H9 (cell line): ENCODE results near the gene HARS1. TPM values are rescaled to one million over a fixed set of nuclear protein-coding genes. Genes with fewer than 3 reads are reported as not detected.
"Not testable (repeated sequence)": the region's sequence is repeated elsewhere in the genome, so short reads cannot be mapped to it uniquely, and the experiment has no call there.

Source experiments
- DNase-seq: peaks from one replicate; pipeline ENCODE4 v3.0.0-alpha.2; 2017
- H2AFZ ChIP-seq: one replicate; pipeline ENCODE4 v1.6.1; 2013; ENCODE audit warnings: mild to moderate bottlenecking, low read length, control low read depth, moderate library complexity
- H2AK5ac ChIP-seq: 2 replicates; pipeline ENCODE4 v1.6.1; 2013; ENCODE audit warnings: low read length, control low read depth, mixed read lengths; ENCODE audit not compliant: insufficient read length
- H2BK120ac ChIP-seq: one replicate; pipeline ENCODE4 v1.6.1; 2013; ENCODE audit warnings: low read depth, mild to moderate bottlenecking, low read length, control low read depth, inconsistent platforms; ENCODE audit not compliant: poor library complexity, severe bottlenecking
- H2BK12ac ChIP-seq: 2 replicates; pipeline ENCODE4 v1.6.1; 2013; ENCODE audit warnings: low read length, control low read depth, mixed read lengths, low read depth; ENCODE audit not compliant: insufficient read length
- H2BK15ac ChIP-seq: 2 replicates; pipeline ENCODE4 v1.6.1; 2013; ENCODE audit warnings: low read depth, low read length, control low read depth
- H2BK20ac ChIP-seq: one replicate; pipeline ENCODE4 v1.6.1; 2013; ENCODE audit warnings: low read depth, mild to moderate bottlenecking, low read length, control low read depth, inconsistent platforms; ENCODE audit not compliant: poor library complexity, severe bottlenecking
- H2BK5ac ChIP-seq: 2 replicates; pipeline ENCODE4 v1.6.1; 2013; ENCODE audit warnings: low read length, control low read depth, mixed read lengths; ENCODE audit not compliant: insufficient read length
- H3K14ac ChIP-seq: 2 replicates; pipeline ENCODE4 v1.6.1; 2013; ENCODE audit warnings: low read length, control low read depth; ENCODE audit not compliant: insufficient read depth
- H3K18ac ChIP-seq: 2 replicates; pipeline ENCODE4 v1.6.1; 2013; ENCODE audit warnings: low read depth, mild to moderate bottlenecking, mixed read lengths, low read length, control low read depth; ENCODE audit not compliant: insufficient read length
- H3K23ac ChIP-seq: 2 replicates; pipeline ENCODE4 v1.6.1; 2013; ENCODE audit warnings: low read length, control low read depth, mixed read lengths, low read depth; ENCODE audit not compliant: insufficient read length
- H3K23me2 ChIP-seq: 2 replicates; pipeline ENCODE4 v1.6.1; 2013; ENCODE audit warnings: low read depth, mild to moderate bottlenecking, mixed read lengths, low read length, control low read depth; ENCODE audit not compliant: insufficient read length, poor library complexity, severe bottlenecking
- H3K27ac ChIP-seq: 2 replicates; pipeline ENCODE4 v1.5.1; 2013; ENCODE audit warnings: low read length, control low read depth, mixed read lengths, low read depth; ENCODE audit not compliant: insufficient read length
- H3K27me3 ChIP-seq: 2 replicates; pipeline ENCODE4 v1.6.1; 2013; ENCODE audit warnings: low read length, control low read depth, inconsistent platforms; ENCODE audit not compliant: insufficient read depth
- H3K4ac ChIP-seq: 2 replicates; pipeline ENCODE4 v1.6.1; 2013; ENCODE audit warnings: low read depth, mild to moderate bottlenecking, control low read depth, inconsistent platforms, low read length, moderate library complexity
- H3K4me1 ChIP-seq: 2 replicates; pipeline ENCODE4 v1.6.1; 2013; ENCODE audit warnings: low read length, control low read depth, inconsistent platforms; ENCODE audit not compliant: insufficient read depth
- H3K4me2 ChIP-seq: 2 replicates; pipeline ENCODE4 v1.6.1; 2013; ENCODE audit warnings: low read length, control low read depth, mixed read lengths; ENCODE audit not compliant: insufficient read length, insufficient read depth
- H3K56ac ChIP-seq: 2 replicates; pipeline ENCODE4 v1.6.1; 2013; ENCODE audit warnings: low read depth, mild to moderate bottlenecking, mixed read lengths, low read length, control low read depth; ENCODE audit not compliant: insufficient read length
- H3K79me1 ChIP-seq: 2 replicates; pipeline ENCODE4 v1.6.1; 2013; ENCODE audit warnings: low read depth, mild to moderate bottlenecking, moderate library complexity, low read length, control low read depth, inconsistent platforms; ENCODE audit not compliant: insufficient read depth, poor library complexity, severe bottlenecking
- H3K79me2 ChIP-seq: 2 replicates; pipeline ENCODE4 v1.6.1; 2013; ENCODE audit warnings: low read length, control low read depth, inconsistent platforms; ENCODE audit not compliant: insufficient read depth
- H3K9ac ChIP-seq: 2 replicates; pipeline ENCODE4 v1.6.1; 2013; ENCODE audit warnings: low read length, control low read depth, mixed read lengths; ENCODE audit not compliant: insufficient read length; ENCODE audit errors: extremely low read depth
- H3K9me3 ChIP-seq: one replicate; pipeline ENCODE4 v1.6.1; 2013; ENCODE audit warnings: low read depth, low read length, inconsistent platforms; ENCODE audit not compliant: control insufficient read depth
- H3T11ph ChIP-seq: one replicate; pipeline ENCODE4 v1.6.1; 2013; ENCODE audit warnings: mild to moderate bottlenecking, low read length, control low read depth, inconsistent platforms
- H4K20me1 ChIP-seq: one replicate; pipeline ENCODE4 v1.6.1; 2013; ENCODE audit not compliant: control insufficient read depth, insufficient read length, insufficient read depth
- H4K5ac ChIP-seq: 2 replicates; pipeline ENCODE4 v1.6.1; 2013; ENCODE audit warnings: low read depth, mild to moderate bottlenecking, mixed read lengths, low read length, control low read depth; ENCODE audit not compliant: insufficient read length
- H4K8ac ChIP-seq: replicated peaks from 2 replicates; pipeline ENCODE4 v1.6.1; 2013; ENCODE audit warnings: low read length, control low read depth, mixed read lengths, low read depth; ENCODE audit not compliant: insufficient read length
- H4K91ac ChIP-seq: 2 replicates; pipeline ENCODE4 v1.6.1; 2013; ENCODE audit warnings: low read depth, mild to moderate bottlenecking, moderate library complexity, mixed read lengths, low read length, control low read depth; ENCODE audit not compliant: insufficient read length
- H3K27ac Mint-ChIP-seq, 3 experiments: 2 replicates in 2 of 3; 3 replicates in 1 of 3; pipeline ENCODE4 v1.8.0; 2020 to 2021; ENCODE audit warnings: mixed read lengths in 3 of 3, mild to moderate bottlenecking in 1 of 3, moderate library complexity in 1 of 3
- H3K27me3 Mint-ChIP-seq: 2 replicates; pipeline ENCODE4 v1.8.0; 2021; ENCODE audit warnings: low read depth, mild to moderate bottlenecking, moderate library complexity, mixed read lengths
- H3K36me3 Mint-ChIP-seq, 3 experiments: 2 replicates in 2 of 3; 3 replicates in 1 of 3; pipeline ENCODE4 v1.8.0; 2020 to 2021; ENCODE audit warnings: low read depth in 3 of 3, mixed read lengths in 3 of 3; ENCODE audit not compliant: insufficient read depth in 1 of 3
- H3K4me1 Mint-ChIP-seq, 2 experiments: 2 replicates each; pipeline ENCODE4 v1.8.0; 2020; ENCODE audit warnings: mixed read lengths in 2 of 2
- H3K4me3 Mint-ChIP-seq, 2 experiments: 2 replicates in 1 of 2; 3 replicates in 1 of 2; pipeline ENCODE4 v1.8.0; 2020 to 2021; ENCODE audit warnings: mild to moderate bottlenecking in 2 of 2, mixed read lengths in 2 of 2, moderate library complexity in 1 of 2
- H3K9me3 Mint-ChIP-seq, 2 experiments: 2 replicates in 1 of 2; 3 replicates in 1 of 2; pipeline ENCODE4 v1.8.0; 2020; ENCODE audit warnings: mild to moderate bottlenecking in 2 of 2, mixed read lengths in 2 of 2, moderate library complexity in 1 of 2
- WGBS: extraction: QIAGEN DNeasy Blood & Tissue Kit; methylation state at CpG from one replicate; pipeline ENCODE4 v1.1.7; 2013; ENCODE audit warnings: missing lambda C conversion rate, low lambda C conversion rate, mixed read lengths; ENCODE audit not compliant: insufficient read length; ENCODE audit errors: extremely low coverage; 5-methylcytosine and 5-hydroxymethylcytosine counted together
- total RNA-seq: library from RNA; stranded (reverse); gene quantifications from 2 replicates; pipeline ENCODE4 v1.2.1, GENCODE V29; 2021
- TF ChIP-seq, protein P1 (sequence below): fragments of 200-600 bp; sonication (generic); conservative IDR thresholded peaks from 3 replicates; pipeline ENCODE4 v1.8.0; 2021; ENCODE audit warnings: antibody characterized with exemption, mild to moderate bottlenecking

Gene HARS1
- total RNA-seq, 1 experiment from 2014 or later: 70.2 TPM

GRCh38 chr5:140664030-140664358 lies 27.2 kb downstream of the HARS1 start:
- H3K4me3 Mint-ChIP-seq: peak overlapping the region; percentile 97
- no peak overlapping the region for H3K56ac ChIP-seq
- no peak overlapping the region for H3K23ac ChIP-seq
- no peak overlapping the region for H3K4ac ChIP-seq
- H4K5ac ChIP-seq: no peak overlapping the region
- H3K9me3 ChIP-seq: no peaks in the 10 kb centered on the region
- H3K4me1 Mint-ChIP-seq: peaks cover 0 to 6% of the 10 kb centered on the region in 2 experiments; a peak in 2 of 4 replicates
- H4K91ac ChIP-seq: no peak overlapping the region
- no peak overlapping the region for H2BK120ac ChIP-seq
- H3K27ac Mint-ChIP-seq: peak overlapping the region in 1 of 3 experiments; percentile 93; a peak in 1 of 7 replicates
- H3K27me3 Mint-ChIP-seq: no peaks in the 10 kb centered on the region
- H3K36me3 Mint-ChIP-seq: peaks cover 17 to 72% (median 61%) of the 10 kb centered on the region in 3 experiments; a peak in 6 of 7 replicates
- H2BK20ac ChIP-seq: no peak overlapping the region
- H2AK5ac ChIP-seq: no peak overlapping the region
- no peaks in the 10 kb centered on the region for H3K4me1 ChIP-seq
- no peak overlapping the region for H3K27ac ChIP-seq
- H2BK15ac ChIP-seq: no peak overlapping the region
- no CpG with 5 or more reads among the region's 18 CpGs for WGBS
- H4K8ac ChIP-seq: no peak overlapping the region
- TF ChIP-seq, protein P1, sequence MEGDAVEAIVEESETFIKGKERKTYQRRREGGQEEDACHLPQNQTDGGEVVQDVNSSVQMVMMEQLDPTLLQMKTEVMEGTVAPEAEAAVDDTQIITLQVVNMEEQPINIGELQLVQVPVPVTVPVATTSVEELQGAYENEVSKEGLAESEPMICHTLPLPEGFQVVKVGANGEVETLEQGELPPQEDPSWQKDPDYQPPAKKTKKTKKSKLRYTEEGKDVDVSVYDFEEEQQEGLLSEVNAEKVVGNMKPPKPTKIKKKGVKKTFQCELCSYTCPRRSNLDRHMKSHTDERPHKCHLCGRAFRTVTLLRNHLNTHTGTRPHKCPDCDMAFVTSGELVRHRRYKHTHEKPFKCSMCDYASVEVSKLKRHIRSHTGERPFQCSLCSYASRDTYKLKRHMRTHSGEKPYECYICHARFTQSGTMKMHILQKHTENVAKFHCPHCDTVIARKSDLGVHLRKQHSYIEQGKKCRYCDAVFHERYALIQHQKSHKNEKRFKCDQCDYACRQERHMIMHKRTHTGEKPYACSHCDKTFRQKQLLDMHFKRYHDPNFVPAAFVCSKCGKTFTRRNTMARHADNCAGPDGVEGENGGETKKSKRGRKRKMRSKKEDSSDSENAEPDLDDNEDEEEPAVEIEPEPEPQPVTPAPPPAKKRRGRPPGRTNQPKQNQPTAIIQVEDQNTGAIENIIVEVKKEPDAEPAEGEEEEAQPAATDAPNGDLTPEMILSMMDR: no peak
- H3K79me2 ChIP-seq: no peaks in the 10 kb centered on the region
- peaks cover 5% of the 10 kb centered on the region for H3K23me2 ChIP-seq
- H2BK12ac ChIP-seq: no peak overlapping the region
- H3K9me3 Mint-ChIP-seq: no peaks in the 10 kb centered on the region
- H3K14ac ChIP-seq: no peak overlapping the region
- H3K4me2 ChIP-seq: peak overlapping the region; percentile 93
- peaks cover 4% of the 10 kb centered on the region for H3K79me1 ChIP-seq
- no peak overlapping the region for H3K18ac ChIP-seq
- no peaks in the 10 kb centered on the region for H3K27me3 ChIP-seq
- H2AFZ ChIP-seq: no peak overlapping the region
- no peak overlapping the region for H2BK5ac ChIP-seq
- no peak for DNase-seq
- H3K9ac ChIP-seq: no peak overlapping the region
- H4K20me1 ChIP-seq: no peaks in the 10 kb centered on the region
- no peak overlapping the region for H3T11ph ChIP-seq

- H4K91ac ChIP-seq, H3K14ac ChIP-seq, H3K27ac Mint-ChIP-seq, H3K56ac ChIP-seq, DNase-seq, H4K20me1 ChIP-seq, H2BK15ac ChIP-seq, H3K27me3 ChIP-seq, H2AK5ac ChIP-seq, H3K79me2 ChIP-seq, H2BK20ac ChIP-seq, H3K18ac ChIP-seq, H3K4me1 ChIP-seq, H4K8ac ChIP-seq, H2BK120ac ChIP-seq, H3K23me2 ChIP-seq, H3K23ac ChIP-seq, H3K4me2 ChIP-seq, H3K9me3 Mint-ChIP-seq, H3K9me3 ChIP-seq, H4K5ac ChIP-seq, H3K4ac ChIP-seq, H3K79me1 ChIP-seq, H3K4me3 Mint-ChIP-seq, H2AFZ ChIP-seq, H2BK5ac ChIP-seq, H3K4me1 Mint-ChIP-seq, H3T11ph ChIP-seq, H3K27me3 Mint-ChIP-seq, H3K9ac ChIP-seq, H3K27ac ChIP-seq, H2BK12ac ChIP-seq: not testable (repeated sequence)
- peaks cover 17 to 73% (median 66%) of the 10 kb centered on the region in 3 experiments for H3K36me3 Mint-ChIP-seq
- no CpG with 5 or more reads among the region's 6 CpGs for WGBS
Measured at GRCh38 chr5:140660371-140660770, 30.8 kb downstream of the HARS1 start.
